Measurements from ENCODE around the gene BPIFB2. TPM values are rescaled to one million over a fixed set of nuclear protein-coding genes. Genes with fewer than 3 reads are reported as not detected.

Gene BPIFB2
- total RNA-seq, 1 experiment from 2014 or later: not detected

DNA sequence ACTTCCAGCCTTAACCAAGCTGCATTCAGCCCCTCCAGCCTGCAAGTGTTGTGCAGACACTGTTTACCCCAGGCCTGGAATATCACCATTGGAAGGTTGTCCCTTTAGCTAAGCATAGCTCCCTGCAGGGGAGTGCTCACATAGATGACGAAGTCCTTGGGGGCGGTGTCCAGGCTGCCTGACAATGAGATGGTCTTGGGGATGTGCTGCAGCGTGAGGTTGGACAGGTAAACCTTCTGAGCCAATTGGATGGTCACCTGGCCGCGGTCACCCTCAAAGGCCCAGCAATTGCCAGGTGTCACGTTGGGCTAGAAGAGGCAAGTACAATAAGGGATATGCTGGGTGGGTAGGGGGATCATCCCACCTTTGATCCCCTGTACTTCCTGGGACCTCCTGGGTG is 21.9 kb upstream of the BPIFB2 start:
- DNase-seq (ENCODE audit: low spot score): no peak

DNA sequence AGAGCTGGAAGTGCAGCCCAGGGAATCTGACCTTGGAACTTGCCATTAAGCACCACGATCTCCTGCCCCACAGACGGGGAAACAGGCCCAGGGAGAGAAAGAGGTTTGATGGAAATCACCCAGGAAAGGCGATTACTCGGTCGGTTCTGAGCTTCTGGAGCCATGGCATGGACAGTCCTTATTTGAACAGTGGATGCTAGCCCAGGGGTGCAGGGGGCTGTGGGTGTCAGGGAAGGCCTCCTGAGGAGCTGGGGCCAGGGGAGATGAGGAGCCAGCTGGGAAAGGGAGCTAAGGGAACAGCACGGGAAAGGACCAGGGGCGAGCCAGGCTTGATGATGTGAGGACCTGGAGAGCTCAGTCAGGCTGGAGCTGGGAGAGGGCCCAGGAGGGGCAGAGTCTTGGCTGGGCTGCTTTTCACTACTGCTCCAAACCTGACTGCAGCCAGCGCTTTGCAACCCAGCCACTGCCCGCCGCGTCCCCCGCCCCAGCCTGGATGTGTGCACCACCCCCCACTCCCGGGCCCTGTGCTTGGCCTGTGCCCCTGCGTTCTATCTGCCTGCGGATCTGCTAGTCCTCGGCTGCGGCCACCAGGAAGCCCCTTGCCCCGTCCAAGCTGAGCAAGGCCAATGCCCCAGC is 21.1 kb upstream of the BPIFB2 start:
- no peak for DNase-seq (ENCODE audit: low spot score)

DNA sequence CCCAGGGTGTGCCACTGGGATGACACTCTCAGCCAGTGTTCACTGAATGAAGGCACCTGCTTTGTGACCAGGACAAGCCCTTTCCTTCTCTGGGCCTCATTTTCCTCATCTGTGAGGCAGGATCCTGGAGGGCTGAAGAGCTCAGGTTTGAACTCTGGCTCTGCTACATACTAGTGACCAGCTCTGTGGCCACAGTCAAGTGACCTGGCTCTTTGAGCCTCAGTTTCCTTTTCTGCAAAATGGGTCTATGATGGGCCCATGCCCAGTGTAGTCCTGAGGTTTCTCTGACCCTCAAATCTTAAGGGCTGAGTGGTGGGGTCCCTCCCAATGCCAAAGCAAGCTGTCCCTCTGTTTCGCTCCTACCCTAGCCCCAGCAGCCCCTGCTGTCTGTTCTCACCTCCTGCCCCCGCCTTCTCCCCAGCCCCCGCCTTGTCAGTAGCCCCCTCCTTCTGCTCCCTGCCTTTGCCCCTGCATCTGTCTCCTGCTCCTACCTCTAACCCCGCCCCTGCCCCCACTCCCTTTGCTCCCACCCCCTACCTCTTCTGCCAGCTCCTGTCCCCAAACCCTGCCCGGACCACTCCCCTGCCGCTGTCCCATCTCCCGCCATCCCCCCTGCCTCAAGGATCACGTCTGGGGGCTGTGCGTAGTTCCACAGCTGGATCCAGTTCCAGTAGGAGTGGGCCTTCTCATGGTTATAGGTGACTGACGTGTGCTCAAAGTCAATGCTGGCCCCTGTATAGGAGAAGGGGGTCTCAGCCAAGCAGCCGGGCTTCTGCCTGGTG is 20.3 kb upstream of the BPIFB2 start:
- no peak for DNase-seq (ENCODE audit: low spot score)

DNA sequence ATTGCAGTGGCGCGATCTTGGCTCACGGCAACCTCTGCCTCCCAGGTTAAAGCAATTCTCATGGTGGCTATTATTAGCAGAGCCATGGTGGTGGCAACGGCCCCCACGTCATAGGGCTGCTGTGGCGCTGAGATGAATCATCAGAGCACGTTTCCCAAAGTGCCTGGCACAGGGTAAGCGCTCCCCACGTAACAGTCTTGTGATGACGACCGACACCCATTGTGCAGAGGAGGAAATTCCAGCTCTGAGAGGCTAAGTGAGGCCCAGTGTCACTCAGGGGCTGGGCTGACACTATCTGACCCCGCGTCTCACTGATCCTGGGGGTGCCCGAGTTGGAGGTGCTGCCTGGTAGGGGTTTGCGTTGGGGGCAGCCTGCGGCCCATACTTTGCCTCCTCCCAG is 19.5 kb upstream of the BPIFB2 start:
- no peak for DNase-seq (ENCODE audit: low spot score)

DNA sequence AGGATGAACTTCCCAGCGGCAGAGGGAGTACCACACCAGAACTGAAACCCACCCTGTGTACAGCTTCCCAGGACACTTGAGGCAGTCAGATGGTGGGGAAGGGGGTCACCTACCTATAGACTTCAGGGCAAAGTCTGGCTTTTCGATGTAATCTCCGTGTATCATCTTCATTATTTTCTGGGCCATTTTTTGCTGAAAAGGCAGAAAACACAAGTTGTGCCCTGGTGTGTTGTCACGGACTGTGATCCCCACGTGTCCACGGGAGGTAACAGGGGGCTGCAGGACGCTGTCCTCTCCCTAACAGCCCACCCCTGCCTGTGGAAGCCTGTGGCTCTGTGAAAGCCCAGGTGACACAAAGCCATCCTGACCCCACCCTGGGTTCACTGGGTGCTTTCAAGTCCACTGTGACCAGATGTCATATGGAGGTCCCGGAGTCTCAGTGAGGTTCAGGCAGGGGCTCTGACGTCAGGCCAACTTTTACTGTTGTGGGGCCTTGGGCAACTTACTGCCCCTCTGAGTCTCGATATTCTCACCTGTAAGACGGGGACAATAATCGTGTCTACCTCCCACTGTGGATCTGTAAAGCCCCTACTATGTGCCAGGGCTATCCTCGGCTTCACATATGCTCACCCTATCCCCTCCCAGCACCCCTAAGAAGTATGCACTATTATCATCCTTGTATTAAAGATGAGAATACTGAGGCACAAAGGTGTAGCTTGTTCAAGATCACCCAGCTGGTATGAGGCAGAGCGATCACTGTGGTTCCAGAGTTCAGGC is 17.8 kb upstream of the BPIFB2 start:
- no peak for DNase-seq (ENCODE audit: low spot score)

DNA sequence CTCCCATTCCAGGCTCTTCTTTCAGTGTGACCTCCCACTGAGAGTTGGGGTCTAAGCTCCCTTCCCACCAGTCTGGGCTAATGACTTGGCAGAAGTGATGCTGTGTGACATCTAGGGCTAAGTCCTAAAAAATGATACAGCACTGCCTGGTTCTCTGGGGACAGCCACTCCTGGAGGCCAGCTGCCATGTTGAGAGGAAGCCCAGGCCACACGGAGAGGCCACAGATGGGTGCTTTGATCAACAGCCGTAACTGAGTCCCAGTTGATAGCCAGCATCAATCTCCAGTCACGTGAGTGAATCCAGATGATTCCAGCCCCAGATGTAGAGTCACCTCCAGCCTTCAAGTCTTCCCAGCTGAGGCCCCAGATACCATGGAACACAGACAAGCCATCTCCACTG is 17.1 kb upstream of the BPIFB2 start:
- no peak for DNase-seq (ENCODE audit: low spot score)

DNA sequence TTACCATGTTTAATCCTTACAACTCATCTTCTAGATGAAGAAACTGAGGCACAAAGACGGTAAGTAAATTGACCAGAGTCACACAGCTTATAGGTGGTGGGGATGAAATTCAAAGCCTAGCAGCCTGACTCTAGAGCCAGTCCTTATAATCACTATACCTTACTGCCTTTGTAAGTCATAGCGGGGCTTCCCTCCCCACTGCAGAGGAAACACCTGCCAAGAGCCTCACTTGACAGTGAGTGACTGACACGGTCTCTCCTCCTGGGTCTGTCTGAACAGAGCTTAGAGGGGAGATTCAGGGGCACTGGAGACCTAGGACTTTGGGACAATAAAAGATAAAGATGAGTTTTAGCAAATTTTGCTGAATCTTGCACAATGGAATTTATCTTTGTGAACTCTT is 16.1 kb upstream of the BPIFB2 start:
- DNase-seq (ENCODE audit: low spot score): no peak

DNA sequence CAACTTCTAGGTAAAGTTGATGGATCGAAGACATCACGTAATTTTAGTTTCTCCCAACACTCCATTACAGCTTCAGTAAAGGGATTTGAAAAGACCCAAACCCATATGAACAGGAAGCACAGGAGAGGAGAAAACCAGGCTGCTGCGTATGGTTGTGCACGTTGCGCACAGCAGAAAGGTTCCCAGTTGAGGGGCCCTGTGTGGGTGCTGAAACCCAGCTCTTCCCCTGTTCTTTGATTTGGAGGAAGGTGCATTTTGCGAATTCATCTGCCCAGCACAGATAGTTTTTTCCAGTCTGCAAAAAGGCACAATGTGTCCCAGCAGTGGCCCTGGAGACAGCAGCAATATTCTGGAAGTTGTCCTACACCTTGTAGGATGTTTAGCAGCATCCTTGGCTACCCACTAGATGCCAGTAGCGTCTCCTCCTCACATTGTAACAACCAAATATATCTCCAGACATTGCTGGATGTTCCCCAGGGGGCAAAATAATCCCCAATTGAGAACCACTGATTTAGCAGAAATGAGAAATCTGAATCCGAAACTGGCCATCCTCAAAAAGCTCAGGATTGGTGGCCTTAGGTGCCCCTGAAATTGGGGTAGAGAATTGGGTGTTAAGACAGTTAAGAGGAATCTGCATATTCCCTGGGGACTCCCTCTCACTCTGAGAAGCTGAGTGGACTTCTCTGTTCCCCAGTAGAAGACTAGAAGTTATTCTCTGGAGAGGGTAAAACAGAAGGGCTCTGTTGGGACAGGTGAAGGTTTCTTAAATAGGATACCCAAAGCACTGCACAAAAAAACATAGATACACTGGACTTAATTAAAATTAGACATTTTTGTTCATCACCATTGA is 15.5 kb upstream of the BPIFB2 start:
- DNase-seq (ENCODE audit: low spot score): no peak

DNA sequence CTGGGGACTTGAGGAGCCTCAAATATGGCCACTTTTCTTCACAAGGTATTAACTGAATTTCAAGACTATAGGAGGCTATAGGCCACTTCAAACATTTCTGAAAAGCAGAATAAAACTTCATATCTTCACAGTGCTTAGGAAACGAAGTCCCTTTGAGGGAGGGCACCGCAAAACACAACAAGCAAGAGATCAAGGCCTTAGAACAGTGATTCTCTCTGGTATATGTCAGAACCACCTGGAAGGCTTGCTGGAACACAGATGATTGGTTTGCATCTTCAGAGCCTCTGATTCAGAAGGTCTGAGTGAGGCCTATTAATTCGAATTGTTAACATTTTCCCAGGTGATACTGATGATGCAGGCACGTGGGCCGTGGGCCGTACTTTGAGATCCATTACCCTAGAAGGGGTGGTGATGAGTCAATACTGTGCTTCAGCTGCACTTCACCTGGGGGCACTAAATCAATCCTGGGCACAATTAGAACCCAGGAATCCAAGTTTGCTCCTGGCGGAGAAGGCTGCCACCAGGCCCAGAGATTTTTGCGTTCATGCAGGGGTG is 13.9 kb upstream of the BPIFB2 start:
- DNase-seq (ENCODE audit: low spot score): no peak

DNA sequence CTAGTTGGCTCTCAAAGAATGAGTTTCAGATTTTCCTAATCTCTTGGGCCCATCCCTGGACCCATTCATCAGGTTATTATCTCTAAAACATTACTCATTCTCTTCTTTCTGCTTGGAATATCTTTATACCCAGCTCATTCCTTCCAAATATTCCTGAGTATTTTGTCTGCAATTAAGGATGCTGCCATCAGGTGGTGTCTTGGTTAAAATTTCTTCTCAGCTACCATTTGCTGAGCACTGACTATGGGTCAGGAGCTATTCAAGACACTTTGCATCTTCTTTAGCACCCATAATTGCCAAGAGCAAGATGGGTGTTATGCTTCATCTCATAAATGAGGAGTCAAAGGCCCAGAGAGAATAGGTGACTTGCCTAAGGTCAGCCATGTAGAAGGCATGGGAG is 11.7 kb upstream of the BPIFB2 start:
- DNase-seq (ENCODE audit: low spot score): no peak

DNA sequence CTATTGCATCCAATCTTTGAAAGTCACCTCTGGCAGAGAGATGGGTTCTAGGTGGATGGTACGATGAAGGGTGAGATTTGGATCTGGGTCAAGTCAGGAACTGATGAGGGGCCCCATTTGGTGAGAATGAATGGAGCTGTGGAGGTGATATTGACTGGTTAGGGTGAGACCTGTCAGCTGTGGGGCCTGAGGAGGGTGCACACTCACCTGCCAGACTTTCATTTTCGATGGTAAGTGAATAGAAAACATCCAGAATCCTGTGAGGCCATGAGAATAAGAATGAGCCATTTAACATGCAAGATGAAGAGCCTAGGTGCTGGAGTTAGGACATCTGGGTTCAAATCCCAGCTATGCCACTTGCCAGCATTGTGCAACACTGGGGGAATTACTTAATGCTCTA is 10.1 kb upstream of the BPIFB2 start:
- no peak for DNase-seq (ENCODE audit: low spot score)

DNA sequence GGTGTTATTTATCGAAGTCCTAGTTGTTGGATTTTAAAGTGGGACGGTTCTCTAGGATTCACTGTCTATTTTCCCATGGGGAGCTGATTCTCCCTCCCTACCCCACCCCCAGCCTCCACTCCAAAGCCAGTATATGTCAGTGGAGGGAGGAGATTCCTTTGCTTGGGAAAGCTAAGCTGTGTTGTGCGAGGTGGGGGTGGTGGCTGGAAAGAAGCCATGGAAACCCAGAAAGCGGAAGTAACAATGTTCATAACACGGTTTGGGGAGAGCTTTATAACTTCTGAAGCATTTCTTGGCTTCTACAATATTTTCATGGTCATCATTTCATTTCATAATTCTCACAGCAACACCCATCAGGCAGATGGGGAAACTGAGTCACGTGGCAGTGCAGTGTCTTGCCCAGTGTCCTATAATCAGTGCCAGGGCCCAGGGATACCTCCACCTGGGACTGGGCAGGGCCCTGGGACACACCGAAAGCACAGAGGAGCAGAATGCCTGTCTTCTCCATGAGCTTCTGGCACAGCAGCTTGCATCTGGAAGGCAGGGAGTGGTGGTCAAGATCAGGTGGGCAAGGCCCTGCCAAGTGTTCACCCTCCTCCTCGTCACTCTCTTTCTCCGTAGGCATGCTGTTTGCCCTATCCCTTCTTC is 7.8 kb upstream of the BPIFB2 start:
- no peak for DNase-seq (ENCODE audit: low spot score)

DNA sequence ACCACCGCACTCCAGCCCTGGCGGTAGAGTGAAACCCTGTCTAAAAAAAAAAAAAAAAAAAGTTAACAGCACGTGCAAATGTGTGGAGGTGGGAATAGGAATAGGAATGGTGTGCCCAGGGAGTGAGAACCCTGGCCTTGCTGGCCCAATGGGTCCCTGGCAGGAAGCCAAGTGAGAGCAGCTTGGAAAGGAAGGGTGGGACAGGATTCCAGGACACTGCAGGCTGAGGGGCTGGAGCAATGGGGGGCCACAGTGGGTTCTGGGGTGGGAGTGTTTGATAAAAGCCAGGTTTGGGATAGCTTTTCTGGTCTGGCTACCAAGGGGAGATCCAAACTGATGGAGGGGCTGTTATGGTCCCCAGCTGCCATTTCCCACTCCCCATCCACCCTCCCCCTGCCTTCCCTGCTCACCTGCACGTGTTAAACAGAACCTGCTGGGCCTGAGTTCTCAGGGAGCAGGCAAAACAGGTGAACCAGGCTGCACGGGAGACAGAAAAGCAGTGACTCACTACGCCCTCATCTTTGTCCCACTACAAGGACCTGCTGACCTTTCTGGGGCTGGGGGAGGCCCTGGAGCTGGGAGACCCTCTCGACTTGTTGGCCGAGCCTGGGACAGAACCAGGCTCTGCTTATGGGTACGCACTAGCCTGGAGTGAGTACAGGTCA is 6.6 kb upstream of the BPIFB2 start:
- DNase-seq (ENCODE audit: low spot score): no peak

DNA sequence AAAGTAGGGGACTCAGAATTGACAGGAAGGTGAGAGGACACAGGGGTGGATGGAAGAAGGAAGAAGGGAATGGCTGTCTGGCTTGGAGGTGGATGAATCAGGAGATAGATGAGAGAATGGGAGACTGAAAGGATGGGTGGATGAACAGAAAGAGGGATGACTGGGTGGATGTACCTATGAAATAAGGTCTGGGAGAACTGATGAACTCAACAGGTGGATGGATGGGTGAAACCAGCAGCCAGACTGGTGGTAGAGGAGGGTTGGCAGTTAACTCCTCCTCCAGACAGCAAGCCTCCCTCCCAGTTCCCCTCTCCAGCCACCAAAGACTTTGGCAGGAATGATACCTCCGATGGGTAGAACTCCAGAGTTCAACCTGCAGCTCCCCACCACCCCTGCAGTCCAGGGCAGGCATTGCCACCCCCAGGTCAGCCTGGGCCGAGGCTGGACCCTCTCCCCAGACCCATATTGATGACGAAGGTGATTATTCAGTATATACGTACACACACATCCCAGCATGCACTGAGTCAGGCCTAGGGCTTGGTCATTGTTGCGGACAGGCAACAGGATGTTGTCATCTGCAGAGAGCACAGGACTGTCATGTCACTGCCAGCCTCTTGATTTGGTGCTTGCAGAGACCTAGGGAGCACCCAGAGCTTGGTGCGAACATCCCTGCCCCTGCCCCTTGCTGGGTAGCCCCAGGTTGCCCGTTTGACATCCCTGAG is 5.3 kb upstream of the BPIFB2 start:
- no peak for DNase-seq (ENCODE audit: low spot score)

DNA sequence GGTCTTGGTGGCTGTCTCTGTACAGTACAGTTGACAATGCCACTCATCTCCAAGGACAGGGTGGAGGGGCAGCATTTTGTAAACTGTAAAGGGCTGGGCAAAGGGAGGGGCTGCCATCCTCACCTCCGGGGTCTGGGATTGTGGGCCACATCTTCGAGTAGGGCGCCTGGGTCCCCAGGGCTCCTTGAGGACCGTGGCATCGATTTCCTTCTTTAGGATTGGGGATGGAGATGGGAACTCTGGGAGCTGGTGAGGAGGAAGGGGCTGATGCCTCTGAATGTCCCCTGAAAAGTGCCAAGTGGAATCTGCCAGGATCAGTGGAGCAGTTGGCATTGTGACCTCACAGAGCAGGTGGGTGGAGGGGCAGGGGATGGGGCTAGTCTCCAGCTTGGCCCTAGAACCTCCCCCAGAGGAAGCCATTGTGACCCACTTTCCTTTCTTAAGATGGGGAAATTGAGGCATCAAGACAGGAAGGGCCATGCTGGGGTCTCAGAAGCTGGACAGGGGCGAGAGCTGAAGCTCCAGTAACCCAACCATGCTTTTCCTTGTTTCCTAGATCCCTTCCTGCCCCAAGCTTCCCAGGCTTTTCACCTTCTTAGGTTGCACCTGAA is 3.3 kb upstream of the BPIFB2 start, which contains the start of gene SUN5:
Gene SUN5 (minus strand): TSS at position 293 of the 611 bp plus-strand sequence. CDS start 93 bp downstream, at position 200.
- DNase-seq (ENCODE audit: low spot score): no peak

DNA sequence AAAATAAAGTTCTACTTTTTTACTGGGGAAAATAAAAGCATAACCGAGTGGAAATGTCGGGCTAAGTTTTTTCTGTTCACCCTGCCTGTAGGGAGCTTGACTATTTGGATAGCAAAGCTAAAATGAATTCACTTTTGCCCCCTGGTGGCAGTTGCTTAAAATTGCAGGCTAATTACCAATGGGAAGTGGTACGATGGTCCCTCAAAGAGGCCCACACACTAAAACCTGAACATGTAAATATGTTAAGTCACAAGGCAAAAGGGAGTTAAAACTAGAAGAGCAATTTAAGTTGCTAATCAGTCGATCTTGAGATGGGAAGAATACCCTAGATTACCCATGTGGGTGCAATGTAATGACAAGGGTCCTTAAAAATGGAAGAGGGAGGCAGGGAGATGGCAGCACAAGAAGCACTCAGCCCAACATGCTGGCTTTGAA is 2.4 kb upstream of the BPIFB2 start:
- DNase-seq (ENCODE audit: low spot score): no peak

DNA sequence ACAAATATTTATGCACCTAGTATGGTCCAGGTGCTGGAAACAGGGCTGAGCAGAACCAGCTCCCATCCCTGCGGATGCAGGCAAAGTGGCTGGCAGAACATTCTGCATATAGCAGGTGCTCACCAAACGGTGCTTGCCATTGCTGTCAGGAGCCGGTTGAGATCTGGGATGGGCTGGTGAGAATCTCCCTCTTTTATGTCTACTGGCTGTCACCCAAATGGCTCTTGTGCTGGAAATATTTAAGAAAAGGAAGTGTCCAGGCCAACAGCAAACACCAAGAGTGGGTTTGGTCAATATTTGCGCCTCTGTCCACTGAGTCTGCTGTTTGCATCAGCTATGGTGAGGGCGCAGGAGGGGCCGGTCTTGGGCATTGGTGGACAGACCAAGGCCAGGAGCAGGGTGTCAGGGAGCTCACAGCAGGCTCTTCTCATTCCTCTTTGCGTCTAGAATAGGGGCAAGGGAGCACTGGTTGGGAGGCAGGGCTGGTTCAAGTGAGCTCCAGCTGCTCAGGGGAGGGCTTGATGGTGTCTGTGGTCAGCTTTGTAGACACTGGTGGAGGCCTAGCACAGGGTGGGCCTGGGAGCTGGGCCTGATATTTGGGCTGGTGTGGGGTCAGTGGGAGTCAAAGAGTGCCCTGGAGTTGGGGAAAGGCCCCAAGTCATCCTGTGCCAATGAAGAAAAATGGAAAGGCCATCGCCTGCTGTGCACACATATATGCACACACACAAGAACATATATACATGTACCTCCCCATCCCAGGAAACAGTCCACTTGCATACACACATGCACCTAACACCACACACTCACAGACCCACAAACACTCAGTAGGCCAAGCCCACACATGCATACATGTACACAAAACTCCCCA is 1.4 kb upstream of the BPIFB2 start:
- DNase-seq (ENCODE audit: low spot score): no peak

DNA sequence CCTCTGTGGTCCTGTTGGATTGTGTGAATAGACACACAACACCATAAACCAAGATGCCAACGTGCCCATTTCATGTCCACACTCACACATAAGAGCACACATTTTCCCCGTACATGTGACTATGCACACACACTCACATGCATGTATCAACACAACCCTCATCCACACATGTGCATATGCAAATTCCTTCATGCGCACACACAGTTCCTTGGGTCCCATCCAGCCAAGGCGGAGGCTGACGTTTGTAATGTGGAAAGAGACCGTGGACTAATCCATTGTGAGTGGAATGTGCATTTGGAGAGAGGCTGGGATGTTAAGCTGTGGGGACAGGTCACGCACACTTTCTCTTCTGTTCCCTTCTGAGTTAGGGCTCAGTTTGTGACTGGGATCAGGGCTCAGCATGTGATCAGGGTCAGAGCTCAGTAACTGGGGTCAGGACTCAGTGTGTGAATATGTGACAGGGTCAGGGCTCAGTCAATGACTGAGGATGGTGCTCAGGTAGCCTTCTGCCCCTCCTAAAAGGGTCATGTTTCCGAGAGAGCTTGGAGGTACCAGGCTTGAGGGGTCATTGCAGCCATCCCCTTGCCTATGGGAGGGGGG is 628 bp upstream of the BPIFB2 start:
- DNase-seq (ENCODE audit: low spot score): no peak
